ENCODE results near the gene PADI2. TPM values are rescaled to one million over a fixed set of nuclear protein-coding genes. Genes with fewer than 3 reads are reported as not detected.

Gene PADI2
- total RNA-seq, 4 donors from 2014 or later, result 15.4 to 27.2 (median 18.6) TPM

- TF ChIP-seq POLR2AphosphoS5 (IDR thresholded peaks at IDR 0.05) (no peak), EP300 (IDR thresholded peaks at IDR 0.05) (no peak), CTCF (IDR thresholded peaks at IDR 0.05) (no peak), POLR2A (IDR thresholded peaks at IDR 0.05) (no peak)
- Histone ChIP-seq H3K4me1 (no peaks in the 10 kb centered on the region), H3K4me3 (no peak overlapping the region), H3K27me3 (no peaks in the 10 kb centered on the region), H3K36me3 (no peaks in the 10 kb centered on the region), H3K27ac (no peak overlapping the region), H3K9me3 (no peaks in the 10 kb centered on the region)
- no peak for DNase-seq (ENCODE audit: low spot score in 2 of 2)
- 100% methylated on average over 2 of the region's 6 CpGs for WGBS
Measured at GRCh38 chr1:17069452-17070162, 49.6 kb downstream of the PADI2 start.

GRCh38 chr1:17068789-17069188 is 50.5 kb downstream of the PADI2 start:
- H3K27me3 ChIP-seq, result no peaks in the 10 kb centered on the region
- WGBS, result 89% methylated on average over 5 of the region's 12 CpGs
- DNase-seq (ENCODE audit: low spot score in 2 of 2), result no peak
- no peak overlapping the region for H3K27ac ChIP-seq
- H3K9me3 ChIP-seq, result no peaks in the 10 kb centered on the region
- no peaks in the 10 kb centered on the region for H3K4me1 ChIP-seq
- no peaks in the 10 kb centered on the region for H3K36me3 ChIP-seq
- H3K4me3 ChIP-seq, result no peak overlapping the region
- TF ChIP-seq CTCF (IDR thresholded peaks at IDR 0.05) (no peak), POLR2AphosphoS5 (IDR thresholded peaks at IDR 0.05) (no peak), POLR2A (IDR thresholded peaks at IDR 0.05) (no peak), EP300 (IDR thresholded peaks at IDR 0.05) (no peak)

- no peaks in the 10 kb centered on the region for H3K4me1 ChIP-seq
Measured at GRCh38 chr1:17067465-17068240, 51.6 kb downstream of the PADI2 start.

GRCh38 chr1:17067069-17067426 is 52.2 kb downstream of the PADI2 start:
- 75% methylated on average over 3 of the region's 3 CpGs for WGBS
- no peak overlapping the region for H3K4me3 ChIP-seq
- no peaks in the 10 kb centered on the region for H3K27me3 ChIP-seq
- H3K36me3 ChIP-seq, result no peaks in the 10 kb centered on the region
- no peak overlapping the region for H3K27ac ChIP-seq
- no peaks in the 10 kb centered on the region for H3K9me3 ChIP-seq
- TF ChIP-seq POLR2AphosphoS5 (IDR thresholded peaks at IDR 0.05) (no peak), POLR2A (IDR thresholded peaks at IDR 0.05) (no peak), EP300 (IDR thresholded peaks at IDR 0.05) (no peak), CTCF (IDR thresholded peaks at IDR 0.05) (no peak)
- no peak for DNase-seq (ENCODE audit: low spot score in 2 of 2)
- no peaks in the 10 kb centered on the region for H3K4me1 ChIP-seq

More at GRCh38 chr1:17067465-17068240, 51.6 kb downstream of the PADI2 start:
- Histone ChIP-seq H3K27me3 (no peaks in the 10 kb centered on the region), H3K27ac (no peak overlapping the region), H3K9me3 (no peaks in the 10 kb centered on the region), H3K36me3 (no peaks in the 10 kb centered on the region), H3K4me3 (no peak overlapping the region)
- no peak for DNase-seq (ENCODE audit: low spot score in 2 of 2)
- WGBS, result 72% methylated on average over 9 of the region's 10 CpGs
- TF ChIP-seq POLR2A (IDR thresholded peaks at IDR 0.05) (no peak), EP300 (IDR thresholded peaks at IDR 0.05) (no peak), CTCF (IDR thresholded peaks at IDR 0.05) (no peak), POLR2AphosphoS5 (IDR thresholded peaks at IDR 0.05) (no peak)

- TF ChIP-seq POLR2AphosphoS5 (IDR thresholded peaks at IDR 0.05) (no peak), EP300 (IDR thresholded peaks at IDR 0.05) (no peak), POLR2A (IDR thresholded peaks at IDR 0.05) (no peak)
- H3K27ac ChIP-seq, result no peak overlapping the region
- 73% methylated on average over 11 of the region's 11 CpGs for WGBS
- no peaks in the 10 kb centered on the region for H3K4me1 ChIP-seq
- DNase-seq (ENCODE audit: low spot score in 2 of 2), result no peak
- H3K9me3 ChIP-seq, result no peaks in the 10 kb centered on the region
- no peaks in the 10 kb centered on the region for H3K27me3 ChIP-seq
- no peaks in the 10 kb centered on the region for H3K36me3 ChIP-seq
- H3K4me3 ChIP-seq, result no peak overlapping the region
Measured at GRCh38 chr1:17066361-17067068, 52.7 kb downstream of the PADI2 start.
